MM.1S (cell line): ENCODE data around the gene RUSC1.

Experiments used
- CTCF ChIP-seq: fragments of 300-600 bp; sonication (generic); IDR thresholded peaks from 2 replicates; pipeline ENCODE4 v1.5.1; 2016; ENCODE audit warnings: antibody characterized with exemption, low read length, mixed read lengths
- EZH2 ChIP-seq: fragments of 300-600 bp; sonication (generic); optimal IDR thresholded peaks from 2 replicates; pipeline ENCODE3; 2017; ENCODE audit warnings: low read depth, mild to moderate bottlenecking, antibody characterized with exemption, low read length, mixed read lengths

GRCh38 chr1:155326631-155327037, 5.9 kb downstream of the RUSC1 start:
- TF ChIP-seq CTCF (no peak), EZH2 (no peak)
